Peyer's patch (tissue), 4 donors: ENCODE results near the gene GPX1. TPM values are rescaled to one million over a fixed set of nuclear protein-coding genes. Genes with fewer than 3 reads are reported as not detected.
A peak's percentile ranks its signal among the peaks of the same experiment; 100 is the strongest.

Experiments used
- DNase-seq, 3 donors: peaks; one replicate each; pipeline ENCODE4 v3.0.0-alpha.2; 2017 to 2019
- H3K27ac ChIP-seq, 4 donors: fragments of 200-600 bp; sonication (generic); one replicate each; pipeline ENCODE4 v1.5.1; 2016 to 2019
- H3K27me3 ChIP-seq, 2 donors: fragments of 200-600 bp; sonication (generic); one replicate each; pipeline ENCODE4 v1.5.1; 2019
- H3K36me3 ChIP-seq, 3 donors: fragments of 200-600 bp; sonication (generic); one replicate each; pipeline ENCODE4 v1.5.1; 2016 to 2019
- H3K4me1 ChIP-seq, 4 donors: fragments of 200-600 bp; sonication (generic); one replicate each; pipeline ENCODE4 v1.5.1; 2016 to 2019
- H3K4me3 ChIP-seq, 4 donors: fragments of 200-600 bp; sonication (generic); 1 replicate in 3 of 4; 2 replicates in 1 of 4; pipeline ENCODE4 v1.5.1; 2016 to 2019; ENCODE audit warnings: mild to moderate bottlenecking in 1 of 4
- H3K9me3 ChIP-seq, 4 donors: fragments of 200-600 bp; sonication (generic); one replicate each; pipeline ENCODE4 v1.5.1; 2016 to 2019; ENCODE audit warnings: mild to moderate bottlenecking in 1 of 4
- POLR2A ChIP-seq, 2 donors: fragments of 450-650 bp; IDR thresholded peaks; one replicate each; pipeline ENCODE4 v1.5.1; 2017; ENCODE audit warnings: antibody characterized with exemption in 2 of 2, mild to moderate bottlenecking in 2 of 2, moderate library complexity in 2 of 2
- total RNA-seq, 4 donors: library from RNA; depleted of rRNA; stranded (reverse); fragments of >200 nt; gene quantifications; one replicate each; pipeline ENCODE4 v1.1.0, GENCODE V29; 2016
- TF ChIP-seq, protein P1 (sequence below), 6 experiments: fragments of 450-650 bp in 4 of 6; fragments of 200-600 bp in 2 of 6; sonication (generic) in 1 of 6; IDR thresholded peaks; one replicate each; pipeline ENCODE4 v1.5.1; 2017 to 2019; ENCODE audit warnings: antibody characterized with exemption in 6 of 6, mild to moderate bottlenecking in 3 of 6, moderate library complexity in 1 of 6

Gene GPX1
- total RNA-seq, 4 donors from 2014 or later = 104 to 161 (median 130) TPM

DNA sequence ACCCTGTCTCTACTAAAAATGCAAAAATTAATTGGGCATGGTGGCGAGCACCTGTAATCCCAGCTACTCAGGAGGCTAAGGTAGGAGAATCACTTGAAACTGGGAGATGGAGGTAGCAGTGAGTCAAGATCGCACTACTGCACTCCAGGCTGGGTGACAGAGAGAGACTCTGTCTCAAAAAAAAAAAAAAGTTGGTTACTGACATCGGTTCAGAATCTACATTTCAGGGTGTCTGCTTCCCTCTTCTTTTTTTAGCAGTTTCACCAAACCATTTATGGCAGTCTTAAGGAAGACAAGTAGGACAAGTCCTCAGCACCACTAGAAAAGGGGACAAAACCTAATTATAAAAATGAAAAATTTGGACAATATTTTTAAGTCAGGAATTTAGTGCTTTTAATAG is 15.0 kb downstream of the GPX1 start:
- Histone ChIP-seq H3K4me3 (no peak overlapping the region), H3K27me3 (no peaks in the 10 kb centered on the region), H3K4me1 (peaks cover 0 to 18% (median 8%) of the 10 kb centered on the region in 4 donors), H3K9me3 (no peaks in the 10 kb centered on the region), H3K27ac (peak overlapping the region; percentile 30 to 98 (median 66)), H3K36me3 (no peaks in the 10 kb centered on the region)
- DNase-seq = no peak
- TF ChIP-seq, protein P1, sequence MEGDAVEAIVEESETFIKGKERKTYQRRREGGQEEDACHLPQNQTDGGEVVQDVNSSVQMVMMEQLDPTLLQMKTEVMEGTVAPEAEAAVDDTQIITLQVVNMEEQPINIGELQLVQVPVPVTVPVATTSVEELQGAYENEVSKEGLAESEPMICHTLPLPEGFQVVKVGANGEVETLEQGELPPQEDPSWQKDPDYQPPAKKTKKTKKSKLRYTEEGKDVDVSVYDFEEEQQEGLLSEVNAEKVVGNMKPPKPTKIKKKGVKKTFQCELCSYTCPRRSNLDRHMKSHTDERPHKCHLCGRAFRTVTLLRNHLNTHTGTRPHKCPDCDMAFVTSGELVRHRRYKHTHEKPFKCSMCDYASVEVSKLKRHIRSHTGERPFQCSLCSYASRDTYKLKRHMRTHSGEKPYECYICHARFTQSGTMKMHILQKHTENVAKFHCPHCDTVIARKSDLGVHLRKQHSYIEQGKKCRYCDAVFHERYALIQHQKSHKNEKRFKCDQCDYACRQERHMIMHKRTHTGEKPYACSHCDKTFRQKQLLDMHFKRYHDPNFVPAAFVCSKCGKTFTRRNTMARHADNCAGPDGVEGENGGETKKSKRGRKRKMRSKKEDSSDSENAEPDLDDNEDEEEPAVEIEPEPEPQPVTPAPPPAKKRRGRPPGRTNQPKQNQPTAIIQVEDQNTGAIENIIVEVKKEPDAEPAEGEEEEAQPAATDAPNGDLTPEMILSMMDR (IDR thresholded peaks at IDR 0.05) = no peak
- no peak for TF ChIP-seq POLR2A (IDR thresholded peaks at IDR 0.05)

DNA sequence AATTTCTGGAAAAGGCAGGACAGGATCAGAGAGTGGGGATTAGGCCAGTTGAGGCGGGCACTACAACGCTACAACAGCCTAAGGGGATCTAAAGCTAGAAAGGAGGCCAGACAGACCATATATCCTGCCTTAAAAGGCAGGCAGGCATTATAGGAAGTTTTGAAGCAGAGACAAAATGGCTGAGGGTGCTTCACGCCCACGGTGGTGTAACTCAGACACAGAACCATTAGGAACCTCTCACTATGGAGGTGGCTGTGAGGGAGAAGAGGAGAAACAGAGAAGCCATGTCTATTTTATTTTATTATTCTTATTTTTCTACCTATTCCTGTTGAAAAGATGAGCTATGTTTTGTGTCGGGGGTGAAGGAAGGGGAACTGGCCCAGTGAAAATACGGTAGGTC is 16.2 kb downstream of the GPX1 start:
- TF ChIP-seq, protein P1 (IDR thresholded peaks at IDR 0.05) = no peak
- TF ChIP-seq POLR2A (IDR thresholded peaks at IDR 0.05) = no peak
- no peak for DNase-seq
- H3K27me3 ChIP-seq = no peaks in the 10 kb centered on the region
- peaks cover 0 to 18% (median 8%) of the 10 kb centered on the region in 4 donors for H3K4me1 ChIP-seq
- no peak overlapping the region for H3K4me3 ChIP-seq
- H3K36me3 ChIP-seq = peaks cover 0 to 2% (median 0%) of the 10 kb centered on the region in 3 donors
- H3K27ac ChIP-seq = peak overlapping the region; percentile 30 to 98 (median 66)
- no peaks in the 10 kb centered on the region for H3K9me3 ChIP-seq

DNA sequence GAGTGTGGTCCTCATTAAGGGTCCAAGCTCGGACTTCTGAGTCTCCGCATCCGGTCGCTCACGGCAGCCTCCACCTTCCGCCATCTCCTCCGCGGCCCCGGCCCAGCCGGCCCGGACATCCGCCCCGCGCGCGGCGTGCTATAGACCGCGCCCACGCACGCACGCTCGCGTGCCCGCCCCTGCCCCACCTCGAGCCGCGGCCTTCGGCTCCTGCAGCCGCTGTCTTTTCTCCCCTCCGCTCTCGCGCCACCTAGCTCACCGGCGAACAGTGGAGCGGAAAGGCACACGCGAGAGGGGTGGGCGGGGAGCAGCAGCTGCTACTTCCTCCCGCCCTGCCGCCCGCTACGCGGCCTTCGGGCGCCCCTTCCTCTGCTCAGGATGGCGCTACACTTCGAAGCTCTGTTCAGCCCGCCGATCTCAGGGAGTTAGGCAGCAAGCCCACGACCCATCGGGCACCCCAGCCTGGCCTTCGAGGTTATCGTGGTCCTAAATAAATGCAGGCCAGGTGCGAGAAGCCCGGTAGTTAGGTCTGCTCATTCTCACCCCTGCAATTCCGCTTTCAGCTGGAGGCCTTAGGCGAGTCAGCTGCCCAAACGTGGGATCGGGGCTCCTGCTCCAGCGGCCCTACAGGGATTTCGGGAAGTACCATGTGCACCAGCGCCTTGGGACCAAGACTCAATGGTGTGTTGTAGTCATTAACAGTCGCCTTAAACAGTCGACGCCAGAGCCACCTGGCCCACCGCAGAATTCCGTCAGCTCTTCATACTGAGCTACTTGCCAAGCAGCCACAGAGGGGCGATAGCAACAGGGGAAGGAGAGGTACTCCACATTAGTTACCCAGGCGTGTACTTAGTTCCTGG is 18.0 kb downstream of the GPX1 start, which contains the start of gene USP4:
Gene USP4, minus strand, starts transcription at position 113 of the 860 bp plus-strand sequence. Its CDS starts 29 bp downstream, at position 84.
- DNase-seq = peak; percentile 94 to 98 (median 96)
- H3K27ac ChIP-seq = peak within 1 kb of the TSS; percentile 90 to 98 (median 96)
- peak within 1 kb of the TSS; percentile 61 to 79 (median 68) for H3K4me3 ChIP-seq
- no peaks in the 10 kb centered on the region for H3K9me3 ChIP-seq
- H3K4me1 ChIP-seq = peaks cover 0 to 18% (median 8%) of the 10 kb centered on the region in 4 donors
- TF ChIP-seq, protein P1 (IDR thresholded peaks at IDR 0.05) = peak in 5 of 6 experiments; percentile 26 to 70 (median 45)
- peak; percentile 81 for TF ChIP-seq POLR2A (IDR thresholded peaks at IDR 0.05)
- no peaks in the 10 kb centered on the region for H3K27me3 ChIP-seq
- H3K36me3 ChIP-seq = peaks cover 0 to 17% (median 0%) of the 10 kb centered on the region in 3 donors

DNA sequence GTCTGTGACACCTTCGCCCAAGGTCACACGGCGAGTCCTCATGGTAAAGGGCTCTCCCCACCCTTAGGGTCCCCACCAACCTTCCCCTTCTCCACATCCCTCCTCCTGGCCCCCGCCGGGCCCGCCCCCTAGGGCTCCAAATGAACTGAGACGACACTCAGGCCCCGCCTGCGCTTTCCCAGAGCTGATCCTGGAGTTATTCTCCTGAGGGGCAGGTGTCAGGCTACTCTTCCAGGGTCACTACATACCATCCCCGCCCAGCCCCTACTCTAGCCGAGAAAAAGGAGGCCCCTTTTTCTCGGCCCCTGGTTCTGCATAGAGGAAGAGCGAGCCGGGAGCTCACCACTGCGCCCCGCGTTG is 18.6 kb downstream of the GPX1 start:
- Histone ChIP-seq H3K4me3 (peak overlapping the region; percentile 61 to 79 (median 68)), H3K27ac (peak overlapping the region; percentile 90 to 98 (median 96)), H3K36me3 (peaks cover 0 to 23% (median 0%) of the 10 kb centered on the region in 3 donors), H3K27me3 (no peaks in the 10 kb centered on the region), H3K9me3 (no peaks in the 10 kb centered on the region), H3K4me1 (peaks cover 0 to 18% (median 8%) of the 10 kb centered on the region in 4 donors)
- no peak for TF ChIP-seq POLR2A (IDR thresholded peaks at IDR 0.05)
- TF ChIP-seq, protein P1 (IDR thresholded peaks at IDR 0.05) = no peak
- no peak for DNase-seq

DNA sequence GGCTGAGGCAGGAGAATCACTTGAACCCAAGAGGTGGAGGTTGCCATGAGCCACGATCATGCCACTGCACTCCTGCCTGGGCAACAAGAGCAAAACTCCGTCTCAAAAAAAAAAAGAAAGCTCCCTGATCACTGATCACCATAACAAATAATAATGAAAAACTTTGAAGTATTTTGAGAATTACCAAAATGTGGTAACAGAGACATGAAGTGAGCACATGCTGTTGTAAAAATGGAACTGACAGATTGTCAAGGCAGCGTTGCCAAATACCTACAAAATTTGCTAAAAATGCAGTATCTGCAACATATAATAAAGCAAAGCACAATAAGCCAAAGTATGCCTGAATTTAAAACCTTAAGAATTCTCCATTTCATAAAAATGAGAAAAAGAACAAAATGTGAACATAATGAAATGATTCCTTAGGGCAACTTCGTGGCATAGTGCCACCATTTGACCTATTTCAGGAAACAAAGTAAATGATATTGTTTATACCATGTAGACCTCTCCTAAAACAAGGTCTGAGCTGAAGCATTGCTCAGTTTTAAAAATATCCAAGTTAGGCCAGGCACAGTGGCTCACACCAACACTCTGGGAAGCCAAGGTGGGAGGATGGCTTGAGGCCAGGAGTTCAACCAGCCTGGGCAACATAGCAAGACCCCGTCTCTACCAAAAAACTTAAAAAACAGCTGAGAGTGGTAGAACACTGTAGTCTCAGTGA is 24.1 kb downstream of the GPX1 start:
- no peak overlapping the region for H3K4me3 ChIP-seq
- no peaks in the 10 kb centered on the region for H3K27me3 ChIP-seq
- peaks cover 0 to 6% (median 2%) of the 10 kb centered on the region in 4 donors for H3K4me1 ChIP-seq
- H3K36me3 ChIP-seq = peaks cover 0 to 76% (median 0%) of the 10 kb centered on the region in 3 donors
- no peak for DNase-seq
- no peak for TF ChIP-seq POLR2A (IDR thresholded peaks at IDR 0.05)
- TF ChIP-seq, protein P1 (IDR thresholded peaks at IDR 0.05) = no peak
- H3K27ac ChIP-seq = no peak overlapping the region
- no peaks in the 10 kb centered on the region for H3K9me3 ChIP-seq
